ENCODE measurements around the gene TAT.

Gene TAT

GRCh38 chr16:71536752-71537499, 40.0 kb downstream of the TAT start:
- no peak for DNase-seq

DNA sequence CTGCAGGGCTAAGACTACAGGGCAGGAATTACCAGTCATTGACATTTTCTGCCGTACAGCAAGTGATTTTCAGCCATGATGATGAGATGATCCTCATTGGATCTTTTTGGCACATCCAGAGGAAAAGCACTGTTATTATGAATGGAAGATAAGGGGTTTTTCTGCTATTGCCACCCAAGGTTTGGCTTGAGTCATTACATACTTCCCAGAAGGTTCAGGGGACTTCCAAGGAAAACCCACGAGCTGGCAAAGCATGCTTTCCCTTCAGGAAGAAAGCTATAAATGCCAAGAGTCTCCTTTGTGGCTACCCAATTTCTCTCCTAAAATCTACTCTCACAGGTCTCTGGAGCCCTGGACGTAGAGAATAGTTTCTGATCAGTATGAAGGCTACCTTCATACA, 44.5 kb downstream of the TAT start:
- no peak for DNase-seq

- no peak for DNase-seq
Observed at GRCh38 chr16:71528863-71529262, 48.0 kb downstream of the TAT start.

DNA sequence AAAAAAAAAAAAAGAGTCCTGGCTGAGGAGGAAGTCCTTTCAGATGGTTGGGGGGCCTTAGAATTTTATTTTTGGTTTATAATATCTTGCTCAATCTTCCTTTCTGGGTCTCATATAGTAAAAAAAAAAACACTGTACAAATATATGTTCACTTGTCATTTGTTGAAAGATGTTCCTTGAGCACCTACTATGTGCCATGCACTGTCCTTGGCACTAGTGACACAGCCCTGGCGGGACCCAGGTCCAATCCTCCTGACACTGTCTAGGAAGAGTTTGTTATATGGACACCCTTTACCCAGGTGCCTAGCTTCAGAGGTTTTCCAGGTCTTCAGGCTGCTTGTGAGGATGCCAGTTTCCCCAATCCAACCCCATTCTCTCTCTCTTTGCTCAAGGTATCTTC, 48.6 kb downstream of the TAT start:
- DNase-seq: no peak

GRCh38 chr16:71526111-71526631, 50.7 kb downstream of the TAT start, which contains the start of gene CHST4:
Gene CHST4 (plus strand): TSS chr16:71526426. CDS start chr16:71536678, 10,252 bp downstream.
- DNase-seq: no peak

DNA sequence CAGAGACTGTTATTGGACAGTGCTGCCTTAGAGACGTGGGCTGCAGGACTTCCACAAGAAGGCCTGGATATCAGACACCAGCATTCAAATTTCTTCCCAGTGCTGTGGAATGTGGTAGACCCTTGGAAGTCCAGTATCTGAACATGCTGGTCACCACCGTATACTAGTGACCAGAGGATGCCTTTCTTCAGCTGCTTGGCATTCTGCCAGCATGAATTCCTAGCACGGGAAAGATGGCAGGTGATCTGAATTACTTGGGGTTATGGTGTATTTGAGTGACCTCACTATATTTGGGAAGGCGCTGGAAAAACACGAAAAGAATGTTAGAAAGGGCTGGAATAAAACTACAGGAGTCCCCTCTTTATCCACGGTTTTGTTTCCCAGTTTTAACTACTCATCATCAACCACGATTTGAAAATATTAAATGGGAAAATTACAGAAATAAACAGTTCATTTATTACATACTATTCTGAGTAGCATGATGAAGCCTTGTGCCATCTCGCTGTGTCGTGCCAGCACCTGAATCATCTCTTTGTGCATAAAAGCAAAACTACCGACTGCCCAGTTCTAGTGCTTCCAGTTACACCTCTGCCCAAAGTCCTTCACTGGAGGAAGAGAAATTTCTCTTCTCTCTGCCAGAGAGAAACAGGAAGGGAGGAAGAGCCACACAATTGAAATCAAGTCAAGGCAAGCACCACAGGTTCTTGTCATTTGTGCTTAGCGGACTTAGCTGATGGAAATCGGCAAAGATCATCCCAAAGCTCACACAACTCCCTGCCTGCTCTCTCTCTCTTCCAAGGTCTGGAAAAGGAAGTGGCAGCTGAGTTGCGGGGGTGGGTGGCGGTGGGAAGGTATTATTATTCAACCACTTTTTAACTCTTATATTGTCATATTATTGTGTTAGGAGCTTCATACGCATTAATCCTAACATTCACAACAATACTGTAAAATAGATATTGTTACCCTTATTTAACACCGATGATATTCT, 52.0 kb downstream of the TAT start:
- no peak for DNase-seq

DNA sequence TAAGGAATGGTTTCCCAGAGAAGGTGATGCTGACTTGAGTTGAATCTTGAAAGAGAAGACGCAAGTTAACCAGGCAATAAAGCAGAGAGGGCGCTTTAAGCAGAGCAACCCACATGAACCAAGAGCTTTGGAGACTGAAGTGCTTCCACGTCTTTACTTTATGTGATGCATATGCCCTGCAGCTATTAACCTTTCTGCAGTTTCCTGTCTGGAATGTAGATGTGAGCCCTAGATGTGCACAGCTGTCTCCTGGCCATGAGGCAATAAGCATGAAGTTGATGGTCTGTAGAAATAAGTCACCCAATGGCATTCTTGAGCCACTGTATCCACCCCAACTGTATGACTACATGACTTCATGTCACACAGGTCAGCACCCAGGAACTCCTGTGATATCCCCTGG, 56.3 kb downstream of the TAT start:
- DNase-seq: no peak
